ENCODE results near the gene PER1. TPM values are rescaled to one million over a fixed set of nuclear protein-coding genes. Genes with fewer than 3 reads are reported as not detected.
A peak's percentile ranks its signal among the peaks of the same experiment; 100 is the strongest.

The PER1 gene
- total and polyA plus RNA-seq, 2 of the 13 experiments (the other 11 are each of a cell fraction or from before 2014, with no cell fraction given) = 2.6 to 3.6 TPM

DNA sequence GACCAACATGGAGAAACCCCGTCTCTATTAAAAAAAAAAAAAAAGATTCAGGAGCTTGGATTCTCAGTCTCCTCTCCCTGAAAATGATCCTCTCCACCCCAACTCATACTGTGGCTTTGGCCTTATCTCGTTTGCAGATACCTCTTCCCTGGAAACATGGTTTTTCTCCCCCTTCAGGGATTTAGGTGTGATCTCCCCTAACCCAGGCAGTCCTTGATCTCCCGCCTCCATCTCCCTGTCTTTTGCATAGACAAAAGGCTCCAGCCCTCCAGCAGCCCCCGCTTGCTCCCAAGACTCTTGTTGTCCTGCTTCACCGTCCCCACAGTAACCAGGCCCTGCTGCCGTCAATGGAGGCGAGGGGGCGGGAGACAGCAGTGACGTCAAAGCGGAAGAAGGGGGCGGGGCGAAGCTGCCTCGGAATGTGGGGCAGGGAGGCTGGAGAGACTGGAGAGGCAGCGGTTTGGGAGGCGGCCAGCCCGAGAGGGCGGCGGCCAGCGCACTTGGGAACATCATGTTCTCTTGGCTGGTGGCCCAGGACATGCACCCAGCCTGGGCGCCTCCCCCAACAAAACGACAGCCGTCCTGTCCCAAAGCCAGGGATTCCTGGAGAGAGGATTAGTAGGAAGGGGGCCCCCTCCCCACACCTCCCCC, 1.9 kb upstream of the PER1 start (continued):
- TF ChIP-seq, protein P1, sequence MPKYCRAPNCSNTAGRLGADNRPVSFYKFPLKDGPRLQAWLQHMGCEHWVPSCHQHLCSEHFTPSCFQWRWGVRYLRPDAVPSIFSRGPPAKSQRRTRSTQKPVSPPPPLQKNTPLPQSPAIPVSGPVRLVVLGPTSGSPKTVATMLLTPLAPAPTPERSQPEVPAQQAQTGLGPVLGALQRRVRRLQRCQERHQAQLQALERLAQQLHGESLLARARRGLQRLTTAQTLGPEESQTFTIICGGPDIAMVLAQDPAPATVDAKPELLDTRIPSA (CRISPR knock-in tag; IDR thresholded peaks at IDR 0.05; ENCODE audit: borderline replicate concordance) = no peak
- TF ChIP-seq RFXANK (CRISPR knock-in tag; IDR thresholded peaks at IDR 0.05) = no peak
- no peak for TF ChIP-seq KDM3A (CRISPR knock-in tag; IDR thresholded peaks at IDR 0.05; ENCODE audit: low read depth)
- TF ChIP-seq ZNF264 (CRISPR knock-in tag; IDR thresholded peaks at IDR 0.05) = no peak
- TF ChIP-seq CREM (IDR thresholded peaks at IDR 0.05) = peak; percentile 88
- TF ChIP-seq CREM (CRISPR knock-in tag; IDR thresholded peaks at IDR 0.05) = no peak
- no peak for TF ChIP-seq ZNF124 (CRISPR knock-in tag; IDR thresholded peaks at IDR 0.05)
- TF ChIP-seq, protein P2, sequence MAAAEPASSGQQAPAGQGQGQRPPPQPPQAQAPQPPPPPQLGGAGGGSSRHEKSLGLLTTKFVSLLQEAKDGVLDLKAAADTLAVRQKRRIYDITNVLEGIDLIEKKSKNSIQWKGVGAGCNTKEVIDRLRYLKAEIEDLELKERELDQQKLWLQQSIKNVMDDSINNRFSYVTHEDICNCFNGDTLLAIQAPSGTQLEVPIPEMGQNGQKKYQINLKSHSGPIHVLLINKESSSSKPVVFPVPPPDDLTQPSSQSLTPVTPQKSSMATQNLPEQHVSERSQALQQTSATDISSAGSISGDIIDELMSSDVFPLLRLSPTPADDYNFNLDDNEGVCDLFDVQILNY (CRISPR knock-in tag; conservative IDR thresholded peaks at IDR 0.05) = no peak
- TF ChIP-seq CEBPG (CRISPR knock-in tag; IDR thresholded peaks at IDR 0.05) = no peak
- TF ChIP-seq ZNF788 (CRISPR knock-in tag; IDR thresholded peaks at IDR 0.05; ENCODE audit: borderline replicate concordance) = peak; percentile 50; the same call in 1 of the 2 replicates
- TF ChIP-seq ZBTB20 (CRISPR knock-in tag; IDR thresholded peaks at IDR 0.05; ENCODE audit: borderline replicate concordance, low read depth) = no peak
- no peak for TF ChIP-seq CBX1 (IDR thresholded peaks at IDR 0.05; ENCODE audit: low read depth)
- no peak for TF ChIP-seq SMYD3 (CRISPR knock-in tag; IDR thresholded peaks at IDR 0.05)
- no peak for TF ChIP-seq ZNF446 (CRISPR knock-in tag; IDR thresholded peaks at IDR 0.05)
- no peak for TF ChIP-seq SP1 (IDR thresholded peaks at IDR 0.05)
- peak; percentile 92 for TF ChIP-seq SP1 (CRISPR knock-in tag; IDR thresholded peaks at IDR 0.05)
- no peak for TF ChIP-seq U2AF2 (IDR thresholded peaks at IDR 0.05; ENCODE audit: low read depth, low read length)
- no peak for TF ChIP-seq ZNF20 (CRISPR knock-in tag; IDR thresholded peaks at IDR 0.05)
- TF ChIP-seq ETV5 (CRISPR knock-in tag; IDR thresholded peaks at IDR 0.05; ENCODE audit: borderline replicate concordance) = peak; percentile 75; the same call in 1 of the 2 replicates
- TF ChIP-seq PRPF4 (IDR thresholded peaks at IDR 0.05; ENCODE audit: low read depth, low read length, poor library complexity, severe bottlenecking) = peak; percentile 2
- TF ChIP-seq SIN3A (IDR thresholded peaks at IDR 0.05; ENCODE audit: borderline replicate concordance, low read depth, low read length) = no peak; the same call in 1 of the 2 replicates
- TF ChIP-seq SKI (IDR thresholded peaks at IDR 0.05; ENCODE audit: partially characterized antibody) = no peak
- TF ChIP-seq MAF1 (CRISPR knock-in tag; IDR thresholded peaks at IDR 0.05; ENCODE audit: borderline replicate concordance) = no peak
- TF ChIP-seq, protein P3, sequence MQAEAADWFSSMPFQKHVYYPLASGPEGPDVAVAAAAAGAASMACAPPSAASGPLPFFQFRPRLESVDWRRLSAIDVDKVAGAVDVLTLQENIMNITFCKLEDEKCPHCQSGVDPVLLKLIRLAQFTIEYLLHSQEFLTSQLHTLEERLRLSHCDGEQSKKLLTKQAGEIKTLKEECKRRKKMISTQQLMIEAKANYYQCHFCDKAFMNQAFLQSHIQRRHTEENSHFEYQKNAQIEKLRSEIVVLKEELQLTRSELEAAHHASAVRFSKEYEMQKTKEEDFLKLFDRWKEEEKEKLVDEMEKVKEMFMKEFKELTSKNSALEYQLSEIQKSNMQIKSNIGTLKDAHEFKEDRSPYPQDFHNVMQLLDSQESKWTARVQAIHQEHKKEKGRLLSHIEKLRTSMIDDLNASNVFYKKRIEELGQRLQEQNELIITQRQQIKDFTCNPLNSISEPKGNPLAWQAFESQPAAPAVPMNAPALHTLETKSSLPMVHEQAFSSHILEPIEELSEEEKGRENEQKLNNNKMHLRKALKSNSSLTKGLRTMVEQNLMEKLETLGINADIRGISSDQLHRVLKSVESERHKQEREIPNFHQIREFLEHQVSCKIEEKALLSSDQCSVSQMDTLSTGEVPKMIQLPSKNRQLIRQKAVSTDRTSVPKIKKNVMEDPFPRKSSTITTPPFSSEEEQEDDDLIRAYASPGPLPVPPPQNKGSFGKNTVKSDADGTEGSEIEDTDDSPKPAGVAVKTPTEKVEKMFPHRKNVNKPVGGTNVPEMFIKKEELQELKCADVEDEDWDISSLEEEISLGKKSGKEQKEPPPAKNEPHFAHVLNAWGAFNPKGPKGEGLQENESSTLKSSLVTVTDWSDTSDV (CRISPR knock-in tag; IDR thresholded peaks at IDR 0.05) = no peak

Data from HepG2 (cell line).